ENCODE data around the gene GFOD1. TPM values are rescaled to one million over a fixed set of nuclear protein-coding genes. Genes with fewer than 3 reads are reported as not detected.

GFOD1 gene
- total RNA-seq, 2 donors from 2014 or later = 1.1 to 2.1 TPM

- Mint-ChIP-seq H3K27ac (no peak overlapping the region), H3K4me3 (no peak overlapping the region), H3K36me3 (ENCODE audit: low read depth) (no peaks in the 10 kb centered on the region), H3K4me1 (peaks cover 5% of the 10 kb centered on the region), H3K27me3 (no peaks in the 10 kb centered on the region), H3K9me3 (no peaks in the 10 kb centered on the region)
- ATAC-seq (replicated peaks) = no peak
Observed at GRCh38 chr6:13378669-13379590, 108.5 kb downstream of the GFOD1 start.

- H3K4me1 Mint-ChIP-seq = peaks cover 5% of the 10 kb centered on the region
- no peaks in the 10 kb centered on the region for H3K9me3 Mint-ChIP-seq
- H3K4me3 Mint-ChIP-seq = no peak overlapping the region
- no peak for ATAC-seq (replicated peaks)
- no peaks in the 10 kb centered on the region for H3K36me3 Mint-ChIP-seq (ENCODE audit: low read depth)
- H3K27ac Mint-ChIP-seq = no peak overlapping the region
- H3K27me3 Mint-ChIP-seq = no peaks in the 10 kb centered on the region
Observed at GRCh38 chr6:13377054-13377758, 110.2 kb downstream of the GFOD1 start.

- no peaks in the 10 kb centered on the region for H3K27me3 Mint-ChIP-seq
- no peaks in the 10 kb centered on the region for H3K9me3 Mint-ChIP-seq
- peaks cover 5% of the 10 kb centered on the region for H3K4me1 Mint-ChIP-seq
- peak overlapping the region; percentile 23 for H3K4me3 Mint-ChIP-seq
- ATAC-seq (replicated peaks) = peak; percentile 93
- H3K27ac Mint-ChIP-seq = no peak overlapping the region
- H3K36me3 Mint-ChIP-seq (ENCODE audit: low read depth) = no peaks in the 10 kb centered on the region
Observed at GRCh38 chr6:13375360-13375878, 112.0 kb downstream of the GFOD1 start.

DNA sequence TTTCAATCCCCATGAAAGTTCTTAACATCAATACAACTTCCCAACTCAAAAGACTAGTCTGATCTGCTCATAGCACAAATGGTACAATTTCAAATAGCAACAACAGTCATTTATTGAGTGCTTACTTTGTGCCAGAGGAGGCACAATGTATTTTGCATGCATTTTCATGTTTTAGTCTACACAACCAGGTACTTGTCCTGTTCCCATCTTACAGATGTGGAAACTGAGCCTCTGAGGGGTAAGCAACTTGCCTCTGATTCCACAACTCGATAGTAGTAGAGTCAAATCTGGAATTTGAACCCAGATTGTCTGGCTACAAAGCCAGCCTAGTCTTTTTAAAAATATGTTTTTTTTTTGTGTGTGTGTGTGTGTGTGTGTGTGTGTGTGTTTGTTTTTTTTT, 113.5 kb downstream of the GFOD1 start:
- Mint-ChIP-seq H3K36me3 (ENCODE audit: low read depth) (no peaks in the 10 kb centered on the region), H3K27me3 (no peaks in the 10 kb centered on the region), H3K27ac (no peak overlapping the region), H3K9me3 (no peaks in the 10 kb centered on the region), H3K4me1 (peaks cover 5% of the 10 kb centered on the region), H3K4me3 (no peak overlapping the region)
- no peak for ATAC-seq (replicated peaks)

- no peaks in the 10 kb centered on the region for H3K27me3 Mint-ChIP-seq
- no peak overlapping the region for H3K4me3 Mint-ChIP-seq
- H3K4me1 Mint-ChIP-seq = peaks cover 5% of the 10 kb centered on the region
- no peak for ATAC-seq (replicated peaks)
- H3K27ac Mint-ChIP-seq = no peak overlapping the region
- H3K36me3 Mint-ChIP-seq (ENCODE audit: low read depth) = no peaks in the 10 kb centered on the region
- H3K9me3 Mint-ChIP-seq = no peaks in the 10 kb centered on the region
Observed at GRCh38 chr6:13373488-13373886, 113.9 kb downstream of the GFOD1 start.

DNA sequence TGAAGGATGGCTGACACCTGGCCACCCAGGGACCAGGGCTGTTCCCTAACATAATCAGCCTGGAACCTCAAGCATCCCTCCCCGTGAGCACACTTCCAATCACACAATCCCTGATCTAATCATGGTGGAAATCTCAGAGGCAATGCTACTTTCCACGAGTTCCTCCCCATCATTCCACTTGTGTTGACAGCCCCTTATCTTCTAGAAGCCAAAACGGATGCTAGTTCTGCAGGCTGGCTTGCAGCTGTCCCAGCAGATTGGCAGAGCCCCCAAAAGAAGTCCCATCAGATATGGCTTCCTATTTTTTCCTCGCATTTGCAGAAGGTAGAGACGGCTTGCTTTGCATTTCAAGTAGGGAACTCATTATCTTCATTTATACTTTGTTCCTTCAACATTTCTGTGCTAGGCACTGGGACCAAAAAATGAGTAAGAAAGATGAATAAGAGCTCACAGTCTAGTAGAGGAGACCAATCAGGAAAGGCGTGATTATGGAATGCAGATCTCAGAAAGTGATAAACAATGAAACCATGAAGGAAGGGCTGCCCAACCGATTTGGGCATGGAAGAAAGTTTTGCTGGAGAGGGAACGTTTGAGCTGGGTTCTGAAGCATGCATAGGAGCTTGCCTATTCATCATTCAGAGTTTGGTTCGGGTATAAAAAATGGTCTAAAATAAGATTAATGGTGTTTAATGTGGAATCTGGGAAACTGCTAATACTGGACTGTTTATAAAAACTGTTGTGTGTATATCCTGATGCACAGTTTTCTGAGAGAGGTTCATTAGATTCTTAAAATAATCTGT, 114.5 kb downstream of the GFOD1 start:
- Mint-ChIP-seq H3K27me3 (no peaks in the 10 kb centered on the region), H3K27ac (no peak overlapping the region), H3K9me3 (no peaks in the 10 kb centered on the region)

GRCh38 chr6:13372076-13372475, 115.3 kb downstream of the GFOD1 start:
- no peaks in the 10 kb centered on the region for H3K27me3 Mint-ChIP-seq
- H3K4me1 Mint-ChIP-seq = peaks cover 5% of the 10 kb centered on the region
- no peaks in the 10 kb centered on the region for H3K9me3 Mint-ChIP-seq
- no peak overlapping the region for H3K27ac Mint-ChIP-seq
- ATAC-seq (replicated peaks) = no peak
- no peak overlapping the region for H3K4me3 Mint-ChIP-seq
- H3K36me3 Mint-ChIP-seq (ENCODE audit: low read depth) = no peaks in the 10 kb centered on the region

More for the DNA sequence above, 114.5 kb downstream of the GFOD1 start:
- ATAC-seq (replicated peaks) = no peak
- H3K36me3 Mint-ChIP-seq (ENCODE audit: low read depth) = no peaks in the 10 kb centered on the region
- H3K4me3 Mint-ChIP-seq = no peak overlapping the region
- H3K4me1 Mint-ChIP-seq = peaks cover 5% of the 10 kb centered on the region

DNA sequence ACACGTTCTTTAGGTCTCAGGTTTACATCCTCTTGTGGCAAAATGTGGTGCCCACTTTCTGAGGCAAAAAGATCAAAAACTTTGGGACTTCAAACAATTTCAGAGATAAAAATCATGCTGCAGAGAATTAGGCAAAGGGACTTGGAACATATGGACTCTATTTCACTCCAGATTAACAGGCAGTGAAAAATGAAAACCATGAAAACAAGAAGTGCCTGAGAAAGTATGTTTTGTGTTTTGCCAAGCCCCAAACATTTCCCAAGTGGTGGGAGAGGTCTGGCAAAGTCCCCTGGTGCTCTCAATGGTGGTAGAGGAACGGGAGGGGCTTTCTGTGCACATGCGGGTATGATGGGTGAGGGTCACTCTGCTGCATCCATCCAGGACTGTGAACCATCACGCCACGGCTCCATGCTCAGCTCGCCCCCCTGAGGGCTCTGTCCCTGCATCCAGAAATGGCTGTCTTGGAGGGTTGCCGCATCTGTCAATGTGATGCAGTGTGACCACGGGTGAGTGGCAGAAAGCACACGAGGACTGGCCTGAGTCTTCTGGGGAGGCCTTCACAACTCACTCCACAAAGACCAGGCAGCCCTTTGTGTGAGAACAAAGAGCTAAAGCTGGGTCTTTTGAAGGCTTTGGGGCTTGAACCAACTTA, 115.9 kb downstream of the GFOD1 start:
- Mint-ChIP-seq H3K36me3 (ENCODE audit: low read depth) (no peaks in the 10 kb centered on the region), H3K4me1 (peaks cover 5% of the 10 kb centered on the region), H3K27ac (no peak overlapping the region), H3K9me3 (no peaks in the 10 kb centered on the region), H3K27me3 (no peaks in the 10 kb centered on the region), H3K4me3 (no peak overlapping the region)
- ATAC-seq (replicated peaks) = no peak

- Mint-ChIP-seq H3K27me3 (no peaks in the 10 kb centered on the region), H3K9me3 (no peaks in the 10 kb centered on the region), H3K27ac (no peak overlapping the region), H3K36me3 (ENCODE audit: low read depth) (no peaks in the 10 kb centered on the region), H3K4me1 (peaks cover 5% of the 10 kb centered on the region), H3K4me3 (no peak overlapping the region)
- no peak for ATAC-seq (replicated peaks)
Observed at GRCh38 chr6:13370623-13371022, 116.8 kb downstream of the GFOD1 start.

DNA sequence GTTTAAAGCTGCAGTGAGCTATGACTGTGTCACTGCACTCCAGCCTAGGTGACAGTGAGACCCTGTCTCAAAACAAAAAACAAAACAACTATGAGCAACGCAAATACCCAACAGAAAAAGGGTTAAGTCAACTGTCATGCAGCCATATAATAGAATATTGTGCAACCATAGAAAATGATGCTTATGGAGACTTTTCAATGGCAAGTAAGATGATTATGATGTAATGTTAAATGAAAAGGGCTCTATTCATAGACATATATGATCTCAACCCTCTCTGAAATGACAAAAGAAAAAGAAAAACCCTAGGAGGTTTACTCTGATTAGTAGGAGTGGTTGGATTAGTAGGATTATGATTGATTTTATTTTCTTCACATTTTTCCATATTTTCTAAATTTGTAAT, 117.8 kb downstream of the GFOD1 start:
- H3K9me3 Mint-ChIP-seq = no peaks in the 10 kb centered on the region
- H3K27me3 Mint-ChIP-seq = no peaks in the 10 kb centered on the region
- no peak overlapping the region for H3K4me3 Mint-ChIP-seq
- no peak for ATAC-seq (replicated peaks)
- H3K27ac Mint-ChIP-seq = no peak overlapping the region
- no peaks in the 10 kb centered on the region for H3K36me3 Mint-ChIP-seq (ENCODE audit: low read depth)
- no peaks in the 10 kb centered on the region for H3K4me1 Mint-ChIP-seq

- no peak overlapping the region for H3K27ac Mint-ChIP-seq
- H3K27me3 Mint-ChIP-seq = no peaks in the 10 kb centered on the region
- H3K36me3 Mint-ChIP-seq (ENCODE audit: low read depth) = no peaks in the 10 kb centered on the region
- no peaks in the 10 kb centered on the region for H3K4me1 Mint-ChIP-seq
- H3K9me3 Mint-ChIP-seq = no peaks in the 10 kb centered on the region
- no peak for ATAC-seq (replicated peaks)
- no peak overlapping the region for H3K4me3 Mint-ChIP-seq
Observed at GRCh38 chr6:13368731-13369115, 118.7 kb downstream of the GFOD1 start.

GRCh38 chr6:13368079-13368730, 119.2 kb downstream of the GFOD1 start:
- Mint-ChIP-seq H3K27me3 (no peaks in the 10 kb centered on the region), H3K4me3 (no peak overlapping the region), H3K4me1 (no peaks in the 10 kb centered on the region), H3K9me3 (no peaks in the 10 kb centered on the region), H3K27ac (no peak overlapping the region), H3K36me3 (ENCODE audit: low read depth) (no peaks in the 10 kb centered on the region)
- no peak for ATAC-seq (replicated peaks)

DNA sequence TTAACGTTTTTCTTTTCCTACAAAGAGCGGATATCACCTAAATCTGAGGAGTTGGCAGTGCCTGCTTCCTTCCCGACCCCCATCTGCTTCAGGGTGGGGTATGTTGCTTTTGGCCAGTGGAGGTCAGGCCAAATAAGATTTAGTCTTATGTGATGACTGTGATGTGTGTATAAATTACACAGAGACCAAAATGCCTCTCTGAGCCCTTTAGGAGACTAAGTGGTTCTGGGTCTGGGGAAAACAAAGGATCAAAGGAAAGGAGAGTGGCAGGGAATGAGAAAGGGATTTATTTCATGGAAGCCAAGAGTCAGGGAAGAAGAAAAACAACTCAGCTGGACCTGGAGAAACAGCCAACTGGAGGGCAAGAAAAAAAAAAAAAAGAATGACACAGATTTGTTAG, 120.0 kb downstream of the GFOD1 start:
- no peak for ATAC-seq (replicated peaks)
- Mint-ChIP-seq H3K4me1 (no peaks in the 10 kb centered on the region), H3K9me3 (no peaks in the 10 kb centered on the region), H3K4me3 (no peak overlapping the region), H3K27ac (no peak overlapping the region), H3K27me3 (no peaks in the 10 kb centered on the region), H3K36me3 (ENCODE audit: low read depth) (no peaks in the 10 kb centered on the region)

All from activated T-helper 17 cell treated with anti-CD3 and anti-CD28 coated beads, Interleukin-2, amount 50 U/mL, for 72 hours (primary cell).